Neutrophil (primary cell): ENCODE data around the gene CKAP5.
A peak's percentile ranks its signal among the peaks of the same experiment; 100 is the strongest.

Source experiments
- H3K27ac ChIP-seq: fragments of 200-600 bp; sonication (generic); 2 replicates; pipeline ENCODE4 v1.5.1; 2016; ENCODE audit warnings: mild to moderate bottlenecking, moderate library complexity
- H3K27me3 ChIP-seq: fragments of 200-600 bp; sonication (generic); 2 replicates; pipeline ENCODE4 v1.6.0; 2016; ENCODE audit warnings: mild to moderate bottlenecking
- H3K36me3 ChIP-seq: fragments of 200-600 bp; sonication (generic); 2 replicates; pipeline ENCODE4 v1.5.1; 2017
- H3K4me1 ChIP-seq, 2 experiments: fragments of 200-600 bp in 1 of 2; sonication (generic) in 1 of 2; 1 replicate in 1 of 2; 2 replicates in 1 of 2; pipeline versions ENCODE4 v1.5.1 to v1.6.1; 2013 to 2016; ENCODE audit warnings: low read depth in 1 of 2, low read length in 1 of 2, mild to moderate bottlenecking in 1 of 2, moderate library complexity in 1 of 2; ENCODE audit not compliant: control insufficient read depth in 1 of 2, insufficient read depth in 1 of 2
- H3K4me3 ChIP-seq, 2 experiments: fragments of 200-600 bp in 1 of 2; sonication (generic) in 1 of 2; 1 replicate in 1 of 2; 2 replicates in 1 of 2; pipeline ENCODE4 v1.5.1; 2013 to 2016; ENCODE audit warnings: low read depth in 1 of 2, low read length in 1 of 2, mild to moderate bottlenecking in 1 of 2, moderate library complexity in 1 of 2
- H3K9me3 ChIP-seq: fragments of 200-600 bp; sonication (generic); 2 replicates; pipeline ENCODE4 v1.5.1; 2016
- CTCF ChIP-seq: fragments of 200-600 bp; sonication (generic); IDR thresholded peaks from 2 replicates; pipeline ENCODE4 v1.5.1; 2016; ENCODE audit warnings: antibody characterized with exemption

Gene CKAP5

GRCh38 chr11:46892109-46892508 lies 46.0 kb upstream of the CKAP5 start:
- Histone ChIP-seq H3K4me3 (no peak overlapping the region), H3K4me1 (no peaks in the 10 kb centered on the region), H3K27me3 (no peaks in the 10 kb centered on the region), H3K36me3 (no peaks in the 10 kb centered on the region), H3K27ac (no peak overlapping the region), H3K9me3 (no peaks in the 10 kb centered on the region)
- TF ChIP-seq CTCF, result no peak

GRCh38 chr11:46890665-46891064 lies 44.6 kb upstream of the CKAP5 start:
- H3K4me1 ChIP-seq, result no peaks in the 10 kb centered on the region
- no peaks in the 10 kb centered on the region for H3K27me3 ChIP-seq
- no peak overlapping the region for H3K27ac ChIP-seq
- H3K4me3 ChIP-seq, result no peak overlapping the region
- H3K9me3 ChIP-seq, result no peaks in the 10 kb centered on the region
- TF ChIP-seq CTCF, result no peak
- no peaks in the 10 kb centered on the region for H3K36me3 ChIP-seq

DNA sequence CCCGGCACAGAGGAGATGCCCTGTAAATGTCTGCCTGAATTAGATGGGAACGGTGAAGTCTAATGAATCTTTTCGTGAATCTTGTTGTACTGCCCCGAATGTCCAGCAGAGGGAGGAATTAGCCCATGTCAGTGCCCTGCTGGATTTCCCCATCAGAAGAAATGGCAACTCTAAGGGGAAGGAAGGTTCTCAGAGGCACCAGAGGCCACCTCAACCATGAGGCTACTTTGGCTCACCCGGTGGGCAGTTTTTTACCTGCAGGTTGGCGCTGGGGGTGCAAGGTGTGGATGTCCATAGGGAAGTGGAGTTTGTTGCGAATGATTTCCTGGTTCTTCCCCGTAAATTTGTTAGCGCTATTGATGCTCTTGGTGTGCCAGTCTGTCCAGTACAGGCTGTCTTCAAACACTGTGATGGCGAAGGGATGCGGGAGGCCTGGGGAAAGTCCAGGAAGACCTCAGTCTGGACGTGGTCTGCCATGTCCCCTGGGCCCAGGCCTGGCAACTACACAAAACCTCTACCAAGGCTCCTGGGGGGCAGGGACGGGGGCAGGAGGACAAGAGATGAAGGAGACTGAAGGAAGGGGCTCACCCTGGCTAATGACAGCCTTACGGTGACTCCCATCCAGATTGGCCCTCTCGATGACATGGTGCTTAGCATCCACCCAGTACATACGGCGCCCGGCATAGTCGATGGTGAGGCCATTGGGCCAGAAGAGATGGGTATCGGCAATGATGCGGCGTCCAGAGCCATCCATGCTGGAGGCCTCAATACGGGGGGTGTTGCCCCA lies 43.8 kb upstream of the CKAP5 start:
- Histone ChIP-seq H3K36me3 (no peaks in the 10 kb centered on the region), H3K27ac (no peak overlapping the region), H3K4me1 (no peaks in the 10 kb centered on the region), H3K27me3 (no peaks in the 10 kb centered on the region), H3K9me3 (no peaks in the 10 kb centered on the region), H3K4me3 (no peak overlapping the region)
- peak; percentile 75 for TF ChIP-seq CTCF

- no peak overlapping the region for H3K27ac ChIP-seq
- H3K36me3 ChIP-seq, result no peaks in the 10 kb centered on the region
- H3K4me1 ChIP-seq, result no peaks in the 10 kb centered on the region
- H3K27me3 ChIP-seq, result no peaks in the 10 kb centered on the region
- no peak for TF ChIP-seq CTCF
- H3K9me3 ChIP-seq, result no peaks in the 10 kb centered on the region
- no peak overlapping the region for H3K4me3 ChIP-seq
Measured at GRCh38 chr11:46889251-46889650, 43.2 kb upstream of the CKAP5 start.

DNA sequence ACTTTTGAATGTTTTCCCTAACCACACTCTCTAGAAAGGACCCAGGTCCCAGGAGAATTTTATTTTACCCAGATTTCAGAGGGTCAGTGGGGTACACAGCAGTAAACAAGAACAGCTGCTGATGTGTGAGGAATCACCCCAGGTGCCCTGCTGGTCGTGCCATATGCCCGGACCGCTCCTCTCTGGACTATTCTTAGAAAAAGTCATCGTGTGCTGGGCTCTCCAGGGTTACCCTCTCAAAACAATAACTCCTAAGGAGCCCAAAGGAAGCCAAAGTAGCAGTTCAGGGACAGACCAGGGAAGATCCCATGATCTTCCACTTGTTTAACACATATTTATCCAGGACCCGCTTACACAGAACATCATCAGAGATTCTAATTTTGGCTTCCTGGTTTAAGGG lies 42.6 kb upstream of the CKAP5 start:
- Histone ChIP-seq H3K27ac (no peak overlapping the region), H3K27me3 (no peaks in the 10 kb centered on the region), H3K4me1 (no peaks in the 10 kb centered on the region), H3K4me3 (no peak overlapping the region), H3K36me3 (no peaks in the 10 kb centered on the region), H3K9me3 (no peaks in the 10 kb centered on the region)
- TF ChIP-seq CTCF, result no peak
